T-helper 1 cell treated with Interleukin-12 subunit alpha and Interleukin-12 subunit beta and Interleukin-4 antibody, amounts not matched to agents 30 ng/mL and 1 ng/mL, for 36 hours (primary cell): ENCODE data around the gene GALNT9. TPM values are rescaled to one million over a fixed set of nuclear protein-coding genes. Genes with fewer than 3 reads are reported as not detected.
"Not testable (repeated sequence)": the region's sequence is repeated elsewhere in the genome, so short reads cannot be mapped to it uniquely, and the experiment has no call there.

Experiments used
- intact Hi-C: fragments of 100-400 bp; cut with micrococcal nuclease; formaldehyde crosslinking; loops from one replicate; pipeline ENCODE4 v1.15.1; 2024
- total RNA-seq: library from RNA; stranded (reverse); gene quantifications from 2 replicates; pipeline ENCODE4 v1.2.3, GENCODE V29; 2022

Gene GALNT9
- total RNA-seq, 1 donor from 2014 or later, result not detected

DNA sequence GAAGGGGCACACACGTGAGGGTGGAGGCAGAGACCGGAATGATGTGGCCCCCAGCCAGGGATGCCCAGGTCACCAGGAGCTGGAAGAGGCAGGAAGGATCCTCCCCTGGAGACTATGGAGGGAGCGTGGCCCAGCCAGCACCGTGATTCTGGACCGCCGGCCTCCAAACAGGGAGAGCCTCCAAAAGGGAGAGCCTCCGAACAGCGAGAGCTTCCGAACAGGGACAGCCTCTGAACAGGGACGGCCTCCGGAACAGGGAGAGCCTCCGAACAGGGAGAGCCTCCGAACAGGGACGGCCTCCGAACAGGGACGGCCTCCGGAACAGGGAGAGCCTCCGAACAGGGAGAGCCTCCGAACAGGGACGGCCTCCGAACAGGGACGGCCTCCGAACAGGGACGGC lies 33.8 kb downstream of the GALNT9 start:
- intact Hi-C loops, result not testable (repeated sequence)

DNA sequence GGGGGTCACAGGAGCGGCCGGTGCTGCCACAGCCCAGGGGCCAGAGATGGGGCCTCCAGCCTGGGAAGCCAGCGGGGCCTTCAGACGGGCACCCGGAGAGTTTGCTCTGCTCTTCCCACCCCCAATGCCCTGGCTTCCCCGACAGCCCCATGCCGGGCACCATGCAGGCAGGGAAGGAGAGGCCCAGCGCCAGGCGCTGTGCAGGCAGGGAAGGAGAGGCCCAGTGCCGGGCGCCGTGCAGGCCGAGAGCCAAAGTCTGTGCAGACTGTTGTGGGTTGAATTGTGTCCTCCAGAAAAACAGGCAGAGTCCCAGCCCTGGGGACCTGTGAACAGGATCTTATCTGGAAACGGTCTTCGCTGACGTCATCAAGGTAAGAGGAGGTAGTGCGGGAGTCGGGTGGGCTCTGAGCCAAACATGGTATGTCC lies 34.3 kb downstream of the GALNT9 start:
- intact Hi-C loops, result no loop called here

DNA sequence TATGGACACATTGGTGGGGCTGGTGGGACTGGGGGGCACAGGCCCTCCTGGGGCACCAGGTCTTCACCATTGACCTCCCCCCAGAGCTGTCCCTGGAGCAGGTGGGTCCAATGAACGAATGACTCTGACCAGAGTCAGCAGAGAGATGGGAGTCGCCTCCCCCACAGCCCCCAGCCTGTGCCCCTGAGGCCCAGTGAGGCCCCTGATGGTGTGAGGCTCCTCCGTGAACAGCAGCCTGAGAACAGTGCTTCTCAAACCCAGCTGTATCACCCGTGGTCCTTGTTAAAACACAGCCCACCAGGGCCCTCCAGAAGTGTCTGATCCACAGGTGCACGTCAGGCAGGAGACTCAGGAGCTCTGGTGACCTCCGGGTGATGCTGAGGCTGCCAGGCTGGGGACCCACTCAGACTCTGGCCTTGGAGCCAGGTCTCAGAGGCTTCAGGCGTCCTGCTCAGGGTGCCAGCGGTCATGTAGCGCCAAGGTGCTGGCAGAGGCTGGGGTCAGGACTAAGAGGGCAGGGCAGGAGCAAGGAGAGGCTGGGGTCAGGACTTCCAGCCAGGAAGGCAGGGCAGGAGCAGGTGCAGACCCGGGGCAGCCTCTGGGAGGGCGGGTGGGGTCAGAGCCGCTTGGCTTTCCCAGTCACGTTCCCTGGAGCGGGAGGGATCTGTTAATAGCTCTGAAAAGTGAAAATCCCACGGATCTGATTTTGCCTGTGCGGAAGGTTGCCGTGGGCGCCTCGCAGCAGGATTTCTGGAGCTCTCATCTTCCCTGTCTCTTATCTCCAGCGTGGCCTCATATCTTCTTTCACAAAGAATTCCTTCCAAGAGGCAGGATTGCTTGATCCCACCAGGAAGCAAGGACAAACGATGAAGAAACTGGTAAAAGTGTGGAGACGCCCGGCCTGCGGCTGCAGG lies 35.0 kb downstream of the GALNT9 start:
- intact Hi-C loops, result no loop called here

DNA sequence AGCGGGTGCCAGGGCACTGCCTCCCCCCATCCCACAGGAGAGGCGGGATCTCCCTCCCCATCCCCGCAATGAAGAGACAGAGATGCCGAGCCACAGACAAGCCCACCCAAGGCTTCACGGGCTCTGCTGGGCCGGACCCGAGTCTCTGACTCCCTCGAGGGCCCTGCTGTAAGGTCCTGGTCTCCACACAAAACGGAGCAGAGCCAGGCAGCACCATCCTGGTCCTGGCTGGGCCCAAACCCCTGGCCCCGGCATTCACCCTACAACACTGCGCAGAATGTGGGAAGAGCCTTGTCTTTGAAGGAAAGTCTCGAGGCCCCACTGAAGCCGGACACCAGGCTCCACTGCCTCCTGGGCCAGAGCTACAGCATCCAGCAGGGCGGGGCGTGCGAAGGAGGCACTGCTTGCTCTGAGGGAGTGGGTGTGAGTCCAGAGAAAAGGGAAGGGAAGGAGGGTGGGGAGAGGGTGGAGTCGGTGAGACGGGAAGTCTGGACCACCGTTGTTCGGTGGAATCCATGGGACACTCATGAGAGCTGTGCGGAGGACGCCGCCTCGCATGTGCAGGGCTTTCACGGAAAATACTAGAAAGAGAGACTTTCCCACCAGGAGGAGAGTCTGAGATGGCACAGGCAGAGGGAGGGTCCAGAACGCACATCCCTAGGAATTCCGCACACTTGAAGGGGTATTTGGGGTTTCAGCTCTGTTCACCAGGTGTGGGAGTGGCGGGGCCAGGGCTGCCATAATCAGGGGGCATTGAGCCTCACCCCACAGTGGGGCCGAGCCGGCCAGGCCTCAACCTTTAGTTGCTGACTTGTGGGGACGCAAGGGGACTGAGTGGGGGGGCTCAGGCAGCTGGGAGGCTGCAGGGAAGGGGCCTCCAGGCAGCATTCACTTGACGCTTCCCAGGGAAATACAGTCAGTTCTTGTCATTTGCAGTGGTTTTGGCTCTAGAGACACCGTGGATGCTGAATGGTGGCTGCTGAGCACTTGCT lies 36.8 kb downstream of the GALNT9 start:
- intact Hi-C loops, result no loop called here

DNA sequence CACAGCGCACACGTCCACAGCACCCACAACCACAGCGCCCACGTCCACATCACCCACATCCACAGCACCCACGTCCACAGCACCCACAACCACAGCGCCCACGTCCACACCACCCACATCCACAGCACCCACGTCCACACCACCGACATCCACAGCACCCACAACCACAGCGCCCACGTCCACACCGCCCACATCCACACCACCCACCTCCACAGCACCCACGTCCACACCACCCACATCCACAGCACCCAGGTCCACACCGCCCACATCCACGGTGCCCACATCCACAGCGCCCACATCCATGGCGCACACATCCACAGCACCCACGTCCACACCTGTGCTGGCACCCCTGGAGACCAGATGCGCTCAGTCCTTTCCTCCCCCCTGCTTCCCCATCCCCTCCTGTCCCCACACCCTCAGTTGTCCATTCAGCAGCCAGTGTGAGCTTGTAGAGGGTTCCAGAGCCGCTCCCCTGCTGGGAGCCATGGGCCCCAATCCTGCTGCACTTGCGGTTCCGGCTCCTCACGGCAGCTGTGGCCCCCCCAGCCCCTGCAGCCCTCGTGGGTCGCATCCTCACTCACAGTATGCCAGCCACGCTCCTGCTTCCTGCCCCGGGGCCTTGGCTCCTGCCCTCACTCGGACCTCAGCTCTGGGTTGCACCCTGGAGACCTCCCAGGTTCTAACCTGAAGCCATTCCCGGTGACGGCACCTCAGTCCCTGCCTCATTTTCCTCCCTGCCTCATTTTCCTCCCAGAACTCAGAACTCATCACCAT lies 37.8 kb downstream of the GALNT9 start:
- intact Hi-C loops, result no loop called here

DNA sequence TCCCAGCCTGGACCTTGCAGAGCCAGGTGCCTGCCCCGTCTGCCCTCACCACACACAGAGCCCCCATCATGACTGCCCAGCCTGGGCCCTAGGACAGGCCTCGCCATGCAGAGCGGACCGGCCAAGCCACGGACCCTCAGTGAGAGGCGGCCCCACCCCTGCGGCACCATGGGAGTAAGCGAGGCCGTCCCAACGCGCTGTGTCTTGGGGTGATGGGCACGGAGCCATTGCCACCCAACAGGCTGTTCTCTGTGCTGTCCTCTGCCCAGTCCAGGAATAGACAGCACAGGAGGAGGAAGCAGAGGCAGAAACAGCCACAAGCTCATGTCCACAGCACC lies 39.2 kb downstream of the GALNT9 start:
- intact Hi-C loops, result no loop called here

DNA sequence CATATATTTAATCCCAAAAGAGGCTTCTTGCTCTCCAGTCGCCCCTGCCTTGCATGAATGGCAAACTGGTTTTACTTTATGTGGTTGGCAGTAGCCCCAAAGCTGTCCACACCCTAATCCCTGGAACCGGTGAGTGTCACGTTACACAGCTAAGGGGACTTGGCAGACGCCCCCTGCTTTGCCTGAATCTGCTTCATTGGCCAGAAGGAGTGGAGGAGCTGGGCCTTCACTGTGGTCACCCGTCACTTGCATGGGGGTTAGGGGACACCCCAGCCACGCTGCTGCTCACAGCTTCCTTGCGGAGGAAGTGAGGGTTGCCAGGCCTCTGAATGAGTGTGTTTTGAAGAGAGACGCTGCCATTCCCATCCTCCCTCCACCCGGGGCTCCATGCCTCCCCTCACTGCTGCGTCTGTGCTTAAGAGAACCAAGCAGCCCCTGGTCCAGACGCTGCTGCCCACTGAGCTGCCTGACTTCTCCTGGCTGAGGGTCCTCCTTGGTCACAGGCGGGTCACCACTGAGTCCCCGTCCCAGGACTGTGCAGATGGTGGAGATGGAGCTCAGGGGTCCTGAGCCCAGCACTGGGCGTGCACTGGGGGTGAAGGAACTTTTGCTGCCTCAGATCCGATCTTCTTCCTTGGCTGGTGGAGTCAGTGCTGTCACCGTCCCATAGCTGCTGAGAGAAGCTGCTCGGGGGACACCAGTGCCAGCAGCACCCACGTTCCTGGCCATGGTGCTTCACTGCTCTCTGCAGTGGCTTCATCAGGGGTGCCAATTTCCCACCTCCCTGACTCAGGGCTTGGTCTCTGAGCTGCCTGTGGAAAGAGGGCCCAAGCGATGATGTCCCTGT lies 39.8 kb downstream of the GALNT9 start:
- intact Hi-C loops, result no loop called here

DNA sequence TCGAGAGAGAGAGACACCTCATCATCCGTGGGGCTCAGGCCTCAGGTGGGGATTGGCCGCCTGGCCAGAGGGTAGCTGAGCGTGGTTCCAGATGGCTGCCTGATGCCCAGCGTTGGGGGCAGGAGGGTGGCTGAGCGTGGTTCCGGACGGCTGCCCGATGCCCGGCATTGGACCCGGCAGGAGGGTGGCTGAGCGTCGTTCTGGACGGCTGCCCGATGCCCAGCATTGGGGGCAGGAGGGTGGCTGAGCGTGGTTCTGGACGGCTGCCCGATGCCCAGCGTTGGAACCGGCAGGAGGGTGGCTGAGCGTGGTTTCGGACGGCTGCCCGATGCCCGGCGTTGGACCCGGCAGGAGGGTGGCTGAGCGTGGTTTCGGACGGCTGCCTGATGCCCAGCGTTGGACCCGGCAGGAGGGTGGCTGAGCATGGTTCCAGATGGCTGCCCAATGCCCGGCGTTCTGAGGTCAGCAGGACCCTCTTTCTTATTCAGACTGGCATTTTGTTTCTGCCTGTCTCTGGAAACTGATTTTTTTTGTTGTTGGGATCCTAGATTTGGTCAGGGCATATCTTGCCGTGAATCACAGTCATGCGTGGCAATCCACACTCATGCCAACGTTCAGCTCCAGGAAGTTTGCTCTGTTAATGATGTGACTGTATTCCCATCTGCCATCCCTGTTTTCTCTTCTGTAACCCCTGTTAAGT lies 40.7 kb downstream of the GALNT9 start:
- intact Hi-C loops, result no loop called here

DNA sequence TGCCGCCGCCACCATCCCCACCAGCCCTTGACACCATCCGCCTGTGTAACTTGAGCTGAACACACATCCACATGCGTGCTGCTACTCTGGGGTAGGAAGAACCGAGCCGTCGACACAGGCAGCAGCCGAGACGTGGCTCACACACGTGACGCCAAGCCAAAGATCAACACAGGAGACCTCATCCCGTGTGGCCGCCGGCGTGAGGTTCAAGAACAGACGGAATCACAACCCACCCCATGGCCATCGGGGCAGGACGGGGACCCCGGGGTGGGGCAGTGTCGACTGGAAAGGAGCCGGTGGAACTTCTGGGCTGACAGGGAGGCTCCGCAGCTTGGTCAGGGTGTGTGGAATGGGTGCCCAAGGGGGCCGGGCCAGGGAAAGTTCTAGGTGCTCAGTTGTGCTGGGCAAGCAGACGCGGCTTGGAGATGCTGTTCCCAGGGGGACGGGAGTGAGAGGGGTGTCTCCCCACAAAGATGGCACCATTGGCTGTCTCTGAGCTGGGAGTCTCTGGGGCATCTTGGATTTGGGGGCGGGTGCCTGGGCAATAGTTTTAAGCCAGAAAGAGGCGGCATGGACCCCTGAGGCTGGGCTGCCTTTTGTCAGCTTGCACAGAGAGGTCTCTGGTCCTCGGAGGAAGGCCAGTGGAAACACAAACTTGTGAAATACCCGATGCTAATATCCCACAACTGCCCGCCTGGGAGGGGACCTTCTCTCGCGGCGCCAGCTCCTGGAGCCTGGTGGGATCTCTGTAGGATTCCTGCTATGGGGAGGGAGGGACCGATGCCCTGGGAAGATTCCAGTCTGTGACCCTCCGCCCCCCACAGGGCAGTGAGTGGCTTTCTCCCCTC lies 41.8 kb downstream of the GALNT9 start:
- intact Hi-C loops, result no loop called here

DNA sequence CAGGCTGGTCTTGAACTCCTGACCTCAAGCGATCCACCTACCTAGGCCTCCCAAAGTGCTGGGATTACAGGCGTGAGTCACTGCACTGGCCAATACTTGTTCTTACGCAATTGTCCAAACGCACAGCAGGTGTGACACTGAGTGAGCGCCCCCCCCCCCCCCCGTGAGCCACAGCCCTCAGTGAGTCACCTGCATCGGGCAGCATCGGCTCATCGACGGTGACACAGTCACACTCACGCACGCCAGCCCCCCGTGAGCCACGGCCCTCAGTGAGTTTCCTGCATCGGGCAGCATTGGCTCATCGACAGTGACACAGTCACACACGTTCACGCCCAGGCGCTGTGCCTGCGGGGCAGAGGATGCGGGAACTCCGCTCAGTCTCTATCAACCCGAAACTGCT lies 42.5 kb downstream of the GALNT9 start:
- intact Hi-C loops, result no loop called here

DNA sequence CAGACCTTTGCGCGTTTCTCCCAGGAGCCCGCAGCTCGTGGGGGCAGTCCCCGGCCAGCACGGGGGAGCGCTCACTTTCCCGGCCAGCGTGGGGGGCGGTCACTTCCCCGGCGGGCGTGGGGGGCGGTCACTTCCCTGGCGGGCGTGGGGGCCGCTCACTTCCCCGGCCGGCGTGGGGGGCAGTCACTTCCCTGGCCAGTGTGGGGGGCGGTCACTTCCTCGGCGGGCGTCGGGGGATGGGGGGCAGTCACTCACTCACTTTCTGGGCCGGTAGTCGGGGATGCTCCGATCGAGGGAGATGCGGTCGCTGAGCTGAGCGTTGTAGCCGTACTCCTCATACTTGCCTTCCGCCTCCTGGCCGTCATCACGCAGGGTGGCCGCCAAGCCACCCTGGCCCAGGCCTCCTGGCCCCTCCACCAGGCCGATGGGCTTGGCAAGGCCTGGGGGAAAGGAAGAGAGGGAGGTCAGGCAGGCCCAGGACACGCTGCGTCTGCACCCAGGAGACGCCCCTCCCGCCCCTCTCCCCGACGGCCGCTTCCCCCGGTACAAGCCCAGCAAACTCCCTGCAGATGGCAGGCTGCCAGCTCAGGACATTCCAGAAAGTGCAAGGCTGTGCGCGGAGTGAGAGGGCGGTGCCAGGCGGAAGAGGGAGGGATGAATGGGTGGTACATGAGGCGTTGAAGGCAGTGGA lies 43.3 kb downstream of the GALNT9 start:
- intact Hi-C loops, result no loop called here

DNA sequence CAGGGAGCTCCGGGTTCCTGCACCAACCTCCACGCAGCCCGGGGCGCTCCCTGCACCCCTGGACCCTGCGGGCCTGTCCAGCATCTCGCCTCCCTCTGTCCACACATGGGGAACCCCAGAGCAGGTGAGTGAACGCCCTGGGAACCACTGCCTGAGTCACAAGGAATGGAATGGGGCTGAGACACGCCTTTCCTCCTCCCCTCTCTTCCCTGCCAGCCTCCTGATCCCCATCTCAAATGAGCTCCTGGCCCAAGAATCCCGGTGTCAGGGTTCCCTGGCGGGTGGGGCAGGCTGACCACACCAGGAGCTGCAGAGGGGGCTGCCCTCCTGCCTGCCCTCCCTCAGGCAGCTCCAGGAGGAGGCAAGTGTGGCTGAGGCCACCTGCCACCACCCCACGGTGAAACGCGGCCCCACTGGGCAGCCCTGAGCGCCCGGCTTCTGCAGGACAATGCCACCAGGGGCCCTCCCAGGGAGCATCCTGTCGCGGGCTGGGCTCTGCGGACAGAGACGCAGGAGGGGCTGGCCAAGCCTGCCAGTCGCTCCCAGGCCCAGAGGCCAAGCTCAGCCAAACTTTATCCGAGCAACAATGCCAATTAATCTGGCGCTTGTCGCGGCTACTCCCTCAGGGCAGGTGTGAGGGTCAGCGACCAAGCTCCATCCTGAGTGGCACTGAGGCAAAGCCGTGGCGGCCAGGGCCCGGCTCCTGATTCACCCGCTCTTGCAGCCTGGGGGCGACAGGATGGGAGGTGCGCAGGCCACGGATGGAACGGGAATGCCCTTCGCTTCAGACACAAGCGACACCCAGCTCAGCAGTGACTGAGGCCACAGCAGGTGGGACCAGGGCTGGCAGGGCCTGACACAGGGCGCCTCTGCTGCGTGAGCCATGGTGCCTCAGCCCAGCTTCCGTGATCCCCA lies 44.3 kb downstream of the GALNT9 start:
- intact Hi-C loops, result no loop called here

DNA sequence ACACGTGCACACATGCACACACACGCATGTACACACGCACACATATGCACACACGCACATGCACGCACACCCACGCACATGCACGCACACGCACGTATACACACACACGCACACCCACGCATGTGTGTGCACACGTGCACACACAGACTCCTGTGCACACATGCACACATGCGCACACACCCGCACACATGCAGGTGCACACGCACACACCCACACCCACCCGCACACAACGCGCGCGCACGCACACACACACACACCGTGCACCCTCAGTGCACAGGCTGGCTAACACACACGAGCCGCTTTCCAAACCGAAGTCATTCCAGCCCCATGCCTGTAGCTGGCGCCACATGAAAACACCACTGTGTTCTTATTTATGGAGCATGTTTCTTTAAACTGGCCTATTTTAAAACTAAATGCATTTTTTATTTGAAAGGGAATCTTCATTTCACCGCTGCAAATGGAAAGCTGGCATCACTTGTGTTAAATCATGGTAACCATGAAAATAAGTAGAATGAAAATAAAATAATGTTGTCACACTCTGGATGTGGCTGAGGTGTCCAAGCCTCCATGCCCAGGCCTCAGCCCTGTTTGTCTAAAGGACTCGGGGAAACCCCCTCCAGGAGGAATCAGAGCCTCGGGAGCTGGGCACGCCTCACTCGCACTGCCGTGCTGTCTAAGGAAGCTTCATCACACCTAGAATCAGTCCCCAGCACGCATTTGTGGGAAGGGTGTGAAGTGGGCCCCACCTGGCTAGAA lies 45.1 kb downstream of the GALNT9 start:
- intact Hi-C loops, result no loop called here

DNA sequence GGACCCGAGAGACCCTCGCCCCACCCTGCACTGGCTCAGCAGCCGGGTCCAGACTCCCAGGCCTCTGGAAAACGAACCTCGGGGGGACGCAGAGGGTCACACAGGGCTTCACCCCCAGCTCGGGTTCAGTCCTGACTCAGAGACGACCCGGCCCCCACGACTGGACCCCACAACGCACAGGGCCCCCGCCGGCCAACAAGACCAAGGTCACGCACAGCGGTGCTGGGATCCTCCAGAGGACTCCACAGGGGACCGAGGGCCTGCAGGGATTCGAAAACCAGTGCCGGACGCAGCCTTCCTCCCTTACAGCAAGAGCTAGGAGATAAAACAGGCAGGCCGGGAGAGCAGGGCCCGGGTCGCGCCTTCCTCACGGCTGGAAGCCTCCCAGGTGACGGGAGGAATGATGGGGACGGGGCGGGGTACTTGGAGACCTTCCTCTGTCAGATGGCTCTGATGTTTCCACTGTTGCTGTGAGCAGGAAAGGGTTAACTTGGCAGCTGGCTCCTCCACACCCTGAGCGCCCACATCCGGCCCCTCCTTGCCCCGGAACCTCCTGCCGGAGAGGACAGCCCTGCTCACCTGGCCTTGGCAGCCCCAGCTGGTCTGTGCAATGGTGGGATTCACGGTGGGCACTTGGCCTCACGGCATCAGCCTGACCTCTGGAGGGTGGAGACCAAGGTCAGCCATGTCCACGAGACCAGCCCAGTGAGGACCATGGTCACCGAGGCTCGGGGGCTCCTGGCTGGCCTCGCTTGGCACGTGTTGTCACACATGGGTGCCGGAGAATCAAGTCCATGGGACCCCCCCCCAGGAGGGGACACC lies 46.2 kb downstream of the GALNT9 start:
- intact Hi-C loops, result no loop called here
